H1 (cell line): ENCODE data around the gene PLCB1. TPM values are rescaled to one million over a fixed set of nuclear protein-coding genes. Genes with fewer than 3 reads are reported as not detected.

Experiments
- CTCF ChIA-PET: fragments of 300-600 bp; sonication (Branson Sonifier 250); formaldehyde crosslinking; loops from one replicate; lab custom pipeline; 2021; ENCODE audit not compliant: partially characterized antibody; lab: Charles Lee
- POLR2A ChIA-PET: fragments of 300-600 bp; sonication (Branson Sonifier 250); formaldehyde crosslinking; loops from one replicate; lab custom pipeline; 2021; ENCODE audit warnings: inconsistent platforms; ENCODE audit not compliant: partially characterized antibody; lab: Charles Lee
- DNase-seq, 2 experiments: peaks; one replicate each; pipeline versions ENCODE4 v3.0.0 to v3.0.0-alpha.2; 2010 to 2022; ENCODE audit warnings: low spot score in 2 of 2, low read depth in 1 of 2, mixed read lengths in 1 of 2
- FAIRE-seq: peaks from 2 replicates; lab custom pipeline; 2011; peaks lifted over from hg19 to GRCh38; lab: Jason Lieb, UNC
- H2AFZ ChIP-seq: 2 replicates; pipeline ENCODE4 v1.8.1; 2012; ENCODE audit warnings: low read length, inconsistent platforms
- H2AK5ac ChIP-seq: 2 replicates; pipeline ENCODE4 v1.6.1; 2013; ENCODE audit warnings: low read depth, low read length
- H2BK120ac ChIP-seq: replicated peaks from 2 replicates; pipeline ENCODE3; 2013; ENCODE audit warnings: low read depth, low read length, inconsistent platforms
- H2BK12ac ChIP-seq: 2 replicates; pipeline ENCODE4 v1.6.1; 2013; ENCODE audit warnings: low read depth, low read length
- H2BK15ac ChIP-seq: 2 replicates; pipeline ENCODE4 v1.6.1; 2013; ENCODE audit warnings: low read length
- H2BK20ac ChIP-seq: 2 replicates; pipeline ENCODE4 v1.6.1; 2013; ENCODE audit warnings: low read length
- H2BK5ac ChIP-seq: 2 replicates; pipeline ENCODE4 v1.6.1; 2013; ENCODE audit warnings: low read depth, low read length
- H3K14ac ChIP-seq: 2 replicates; pipeline ENCODE4 v1.6.1; 2013; ENCODE audit warnings: inconsistent platforms; ENCODE audit not compliant: insufficient read length
- H3K18ac ChIP-seq: 2 replicates; pipeline ENCODE4 v1.6.1; 2013; ENCODE audit warnings: low read length; ENCODE audit errors: extremely low read depth
- H3K23ac ChIP-seq: 2 replicates; pipeline ENCODE4 v1.6.1; 2013; ENCODE audit warnings: inconsistent platforms; ENCODE audit not compliant: insufficient read length
- H3K23me2 ChIP-seq: 2 replicates; pipeline ENCODE4 v1.6.1; 2013; ENCODE audit warnings: low read depth, low read length
- H3K27ac ChIP-seq: 2 replicates; pipeline ENCODE4 v1.6.1; 2011; ENCODE audit warnings: low read depth, low read length, inconsistent platforms
- H3K27me3 ChIP-seq, 4 experiments: replicated peaks in 1 of 4; 1 replicate in 1 of 4; 2 replicates in 3 of 4; pipeline versions ENCODE4 v1.6.1 to v1.8.1; 2011 to 2013; ENCODE audit warnings: low read length in 3 of 4, mild to moderate bottlenecking in 3 of 4, inconsistent platforms in 2 of 4, mixed read lengths in 2 of 4, moderate library complexity in 1 of 4; ENCODE audit not compliant: control insufficient read depth in 3 of 4, insufficient read depth in 3 of 4; ENCODE audit errors: extremely low read depth in 1 of 4
- H3K36me3 ChIP-seq, 4 experiments: 2 replicates each; pipeline versions ENCODE4 v1.6.1 to v1.8.1; 2011 to 2013; ENCODE audit warnings: mild to moderate bottlenecking in 4 of 4, low read length in 3 of 4, moderate library complexity in 2 of 4, control low read depth in 1 of 4, inconsistent platforms in 1 of 4; ENCODE audit not compliant: insufficient read depth in 4 of 4, control insufficient read depth in 2 of 4
- H3K4ac ChIP-seq: replicated peaks from 2 replicates; pipeline ENCODE3; 2013; ENCODE audit warnings: low read length, low read depth, mixed read lengths, inconsistent platforms; ENCODE audit not compliant: insufficient read length
- H3K4me1 ChIP-seq, 4 experiments: replicated peaks in 1 of 4; 1 replicate in 1 of 4; 2 replicates in 3 of 4; pipeline versions ENCODE4 v1.6.1 to v1.8.1; 2011 to 2013; ENCODE audit warnings: low read length in 3 of 4, inconsistent platforms in 2 of 4, mixed read lengths in 1 of 4; ENCODE audit not compliant: insufficient read depth in 4 of 4, control insufficient read depth in 3 of 4
- H3K4me2 ChIP-seq, 2 experiments: 2 replicates each; pipeline versions ENCODE4 v1.6.1 to v1.8.1; 2011 to 2013; ENCODE audit warnings: low read depth in 2 of 2, low read length in 2 of 2, control low read depth in 1 of 2, inconsistent platforms in 1 of 2, mild to moderate bottlenecking in 1 of 2; ENCODE audit not compliant: insufficient read depth in 1 of 2
- H3K4me3 ChIP-seq, 4 experiments: fragments of 200-600, 300-600 bp in 1 of 4; sonication (generic), shearing (Covaris generic), sonication (Bioruptor Twin) in 1 of 4; 2 replicates each; pipeline versions ENCODE4 v1.5.1 to v1.8.1; 2011 to 2016; ENCODE audit warnings: low read length in 4 of 4, low read depth in 3 of 4, control low read depth in 2 of 4, inconsistent platforms in 2 of 4, mild to moderate bottlenecking in 2 of 4, mixed read lengths in 1 of 4, moderate library complexity in 1 of 4; ENCODE audit not compliant: insufficient read depth in 2 of 4; ENCODE audit errors: extremely low read depth in 1 of 4
- H3K56ac ChIP-seq: replicated peaks from 2 replicates; pipeline ENCODE3; 2013; ENCODE audit warnings: low read depth, mild to moderate bottlenecking, mixed read lengths, low read length, inconsistent platforms; ENCODE audit not compliant: insufficient read length
- H3K79me1 ChIP-seq: 2 replicates; pipeline ENCODE4 v1.6.1; 2013; ENCODE audit warnings: low read depth, low read length, control low read depth
- H3K79me2 ChIP-seq, 2 experiments: 2 replicates each; pipeline versions ENCODE4 v1.6.1 to v1.8.1; 2012 to 2013; ENCODE audit warnings: low read length in 2 of 2, mild to moderate bottlenecking in 2 of 2, inconsistent platforms in 1 of 2; ENCODE audit not compliant: insufficient read depth in 2 of 2, control insufficient read depth in 1 of 2
- H3K9ac ChIP-seq, 4 experiments: replicated peaks in 1 of 4; 1 replicate in 1 of 4; 2 replicates in 3 of 4; pipeline versions ENCODE4 v1.6.1 to v1.8.1; 2011 to 2013; ENCODE audit warnings: low read depth in 3 of 4, low read length in 3 of 4, control low read depth in 2 of 4, mild to moderate bottlenecking in 2 of 4, moderate library complexity in 2 of 4, inconsistent platforms in 1 of 4; ENCODE audit errors: extremely low read depth in 1 of 4
- H3K9me3 ChIP-seq, 2 experiments: 2 replicates each; pipeline versions ENCODE4 v1.6.1 to v1.8.1; 2012 to 2013; ENCODE audit warnings: mild to moderate bottlenecking in 2 of 2, moderate library complexity in 2 of 2, control low read depth in 1 of 2, inconsistent platforms in 1 of 2, low read depth in 1 of 2, low read length in 1 of 2, mixed read lengths in 1 of 2; ENCODE audit not compliant: insufficient read depth in 2 of 2
- H4K20me1 ChIP-seq, 2 experiments: replicated peaks in 1 of 2; 2 replicates each; pipeline versions ENCODE3 to v1.8.1; 2011 to 2013; ENCODE audit warnings: inconsistent platforms in 2 of 2, low read length in 2 of 2, mild to moderate bottlenecking in 1 of 2; ENCODE audit not compliant: insufficient read depth in 2 of 2, control insufficient read depth in 1 of 2
- H4K5ac ChIP-seq: 2 replicates; pipeline ENCODE4 v1.6.1; 2013; ENCODE audit warnings: low read length, low read depth, mixed read lengths, inconsistent platforms; ENCODE audit not compliant: insufficient read length
- H4K8ac ChIP-seq: 2 replicates; pipeline ENCODE4 v1.8.0; 2013; ENCODE audit warnings: mild to moderate bottlenecking, moderate library complexity, low read length, inconsistent platforms; ENCODE audit not compliant: insufficient read depth; ENCODE audit errors: extremely low read depth
- H4K91ac ChIP-seq: replicated peaks from 2 replicates; pipeline ENCODE3; 2013; ENCODE audit warnings: low read length, mixed read lengths, inconsistent platforms; ENCODE audit not compliant: insufficient read length
- FOSL1 ChIP-seq: IDR thresholded peaks from 2 replicates; pipeline ENCODE4 v1.6.1; 2011; ENCODE audit warnings: mild to moderate bottlenecking, low read depth, low read length, moderate library complexity; ENCODE audit not compliant: insufficient read depth
- GABPA ChIP-seq: IDR thresholded peaks from 2 replicates; pipeline ENCODE4 v1.6.1; 2011; ENCODE audit warnings: mild to moderate bottlenecking, low read length, moderate library complexity, borderline replicate concordance; ENCODE audit not compliant: insufficient read depth
- JUN ChIP-seq: IDR thresholded peaks from 2 replicates; pipeline ENCODE4 v1.6.1; 2011; ENCODE audit warnings: low read depth, mild to moderate bottlenecking, improper control_type of control experiment, low read length
- MAFK ChIP-seq: IDR thresholded peaks from 2 replicates; pipeline ENCODE4 v1.6.1; 2012; ENCODE audit warnings: low read depth, mild to moderate bottlenecking, improper control_type of control experiment, low read length
- PHF8 ChIP-seq: fragments of 200-600 bp; sonication (generic); conservative IDR thresholded peaks from 2 replicates; pipeline ENCODE4 v1.7.1; 2012; ENCODE audit warnings: low read depth, mild to moderate bottlenecking, inconsistent platforms, low read length, moderate library complexity
- WGBS, 2 experiments: shearing (Covaris generic) in 1 of 2; methylation state at CpG; one replicate each; pipeline versions ENCODE4 v1.1.6 to v1.1.7; 2013 to 2015; ENCODE audit warnings: low lambda C conversion rate in 2 of 2, mixed read lengths in 2 of 2, inconsistent platforms in 1 of 2, low coverage in 1 of 2, missing lambda C conversion rate in 1 of 2; ENCODE audit not compliant: insufficient replicate concordance in 2 of 2, insufficient coverage in 1 of 2, insufficient read length in 1 of 2; ENCODE audit errors: extremely low coverage in 1 of 2, missing lambda C conversion rate in 1 of 2; 5-methylcytosine and 5-hydroxymethylcytosine counted together
- polyA plus RNA-seq, 7 experiments: library from polyadenylated mRNA; depleted of rRNA in 3 of 7; stranded (reverse) in 5 of 7; unstranded in 2 of 7; fragments of >200 nt in 5 of 7; fragments of 200-250 nt in 2 of 7; gene quantifications; 1 replicate in 5 of 7; 2 replicates in 1 of 7; 4 replicates in 1 of 7; pipeline versions ENCODE4 v1.2.1 to v1.2.3, GENCODE V29; 2011 to 2013; ENCODE audit warnings: missing spikeins in 2 of 7, mixed read lengths in 2 of 7
- total RNA-seq: library from RNA; stranded (reverse); fragmentation: NEBNext Ultra II Directional; extraction: Animal tissue kit (Norgen Biotek cat#: 25700); gene quantifications from 2 replicates; pipeline ENCODE4 v1.2.1, GENCODE V29; 2021

The PLCB1 gene
- total and polyA plus RNA-seq, 2 of the 8 experiments (the other 6 are each of a cell fraction or from before 2014, with no cell fraction given) = 2.6 to 9.1 TPM

DNA sequence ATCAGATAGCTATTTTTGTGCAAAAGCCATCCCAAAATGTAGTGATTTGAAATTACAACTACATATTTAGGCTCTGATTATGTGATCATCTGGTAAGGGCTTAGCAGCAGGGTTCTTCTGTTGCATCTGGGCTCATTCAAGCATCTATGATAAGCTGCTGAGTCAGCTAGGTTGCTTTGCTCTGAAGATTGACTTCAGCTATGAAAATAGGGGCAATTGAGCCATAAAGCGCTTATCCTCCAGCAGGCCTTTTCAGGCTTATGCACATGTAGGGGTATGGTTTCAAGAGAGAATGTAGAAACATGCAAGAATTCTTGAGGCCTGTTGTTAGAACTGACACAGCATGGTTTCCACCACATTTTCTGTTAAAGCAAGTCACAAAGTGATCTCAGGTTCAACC is 114.1 kb downstream of the PLCB1 start:
- H2BK15ac ChIP-seq = no peak overlapping the region
- no peak overlapping the region for H3K56ac ChIP-seq
- H4K5ac ChIP-seq = no peak overlapping the region
- H3K23me2 ChIP-seq = no peaks in the 10 kb centered on the region
- peak; percentile 62; the same call in 1 of the 2 replicates for TF ChIP-seq MAFK
- TF ChIP-seq GABPA = no peak
- no peak for TF ChIP-seq FOSL1
- no peak for TF ChIP-seq PHF8
- TF ChIP-seq JUN = no peak
- H3K27me3 ChIP-seq = no peaks in the 10 kb centered on the region
- H3K9ac ChIP-seq = no peak overlapping the region
- H3K18ac ChIP-seq = no peak overlapping the region
- H2BK5ac ChIP-seq = no peak overlapping the region
- CTCF ChIA-PET = interaction anchor here (0.7 to 1.5 kb wide), 2 partner anchors 13 to 15 kb away, joined by 3 to 4 read pairs; no protein-coding TSS in a partner anchor
- H3K4me1 ChIP-seq = no peaks in the 10 kb centered on the region
- no peak overlapping the region for H2BK120ac ChIP-seq
- POLR2A ChIA-PET = no interaction called here
- DNase-seq = no peak
- no peak overlapping the region for H3K23ac ChIP-seq
- H3K14ac ChIP-seq = no peak overlapping the region
- H3K4me2 ChIP-seq = no peak overlapping the region
- H3K36me3 ChIP-seq = no peaks in the 10 kb centered on the region
- no peak overlapping the region for H3K27ac ChIP-seq
- H3K79me1 ChIP-seq = no peaks in the 10 kb centered on the region; the same call in 1 of the 2 replicates
- FAIRE-seq = no peak
- H3K4ac ChIP-seq = no peak overlapping the region
- H3K4me3 ChIP-seq = no peak overlapping the region
- no peak overlapping the region for H2AK5ac ChIP-seq
- no peak overlapping the region for H4K8ac ChIP-seq
- 91% methylated on average over 1 of the region's 1 CpG; no CpG with 5 or more reads in 1 of the 2 experiments for WGBS, 2 experiments
- no peaks in the 10 kb centered on the region for H3K79me2 ChIP-seq
- no peak overlapping the region for H2BK12ac ChIP-seq
- H2BK20ac ChIP-seq = no peak overlapping the region
- no peaks in the 10 kb centered on the region for H3K9me3 ChIP-seq
- no peak overlapping the region for H4K91ac ChIP-seq
- no peaks in the 10 kb centered on the region for H4K20me1 ChIP-seq
- H2AFZ ChIP-seq = no peak overlapping the region
